GM19099 (cell line): ENCODE measurements around the gene SH3D21.

Experiments used
- POLR2A ChIP-seq: IDR thresholded peaks from 3 replicates; pipeline ENCODE4 v1.6.1; 2011; ENCODE audit warnings: low read depth; ENCODE audit not compliant: insufficient read length; ENCODE audit errors: extremely low read depth

SH3D21 gene

DNA sequence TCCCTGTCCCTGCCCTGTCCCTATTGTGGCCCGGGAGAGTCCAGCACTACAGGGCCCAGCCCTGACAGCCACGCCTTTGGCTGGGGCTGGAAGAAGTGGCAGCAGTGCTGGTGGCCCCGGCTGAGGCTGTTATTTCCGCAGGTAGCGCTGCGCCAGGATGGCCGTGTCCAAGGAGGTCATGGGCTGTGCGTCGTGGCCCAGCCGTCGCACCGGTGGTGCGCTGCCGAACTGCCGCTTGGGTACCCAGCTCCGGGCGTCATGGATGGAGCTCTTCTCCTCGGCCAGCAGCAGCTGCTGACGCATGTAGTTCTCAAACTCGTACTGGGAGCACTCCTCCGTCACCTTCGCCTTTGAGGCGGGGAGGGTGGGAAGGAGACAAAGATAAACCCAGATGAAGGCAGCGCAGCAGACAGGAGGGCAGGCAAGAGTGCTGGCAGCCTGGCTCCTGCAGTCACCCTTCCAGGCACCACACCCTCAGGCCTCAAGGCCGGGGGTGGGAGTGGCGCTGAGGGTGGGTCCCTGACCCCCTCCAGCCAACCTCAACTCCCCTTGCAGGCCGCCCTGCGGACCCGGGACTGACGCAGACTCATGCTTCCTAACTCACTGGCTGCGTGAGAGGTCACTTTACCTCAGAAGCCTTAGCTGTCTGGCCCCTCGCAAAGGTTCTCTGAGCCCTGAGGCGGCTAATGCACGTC lies 35.6 kb downstream of the SH3D21 start:
- TF ChIP-seq POLR2A: no peak

- TF ChIP-seq POLR2A: no peak
Observed at GRCh38 chr1:36342426-36343185, 36.4 kb downstream of the SH3D21 start.

GRCh38 chr1:36343651-36344394 lies 37.7 kb downstream of the SH3D21 start:
- TF ChIP-seq POLR2A: no peak

- no peak for TF ChIP-seq POLR2A
Observed at GRCh38 chr1:36344395-36344680, 38.2 kb downstream of the SH3D21 start.

GRCh38 chr1:36345353-36345752 lies 39.2 kb downstream of the SH3D21 start:
- TF ChIP-seq POLR2A: no peak

DNA sequence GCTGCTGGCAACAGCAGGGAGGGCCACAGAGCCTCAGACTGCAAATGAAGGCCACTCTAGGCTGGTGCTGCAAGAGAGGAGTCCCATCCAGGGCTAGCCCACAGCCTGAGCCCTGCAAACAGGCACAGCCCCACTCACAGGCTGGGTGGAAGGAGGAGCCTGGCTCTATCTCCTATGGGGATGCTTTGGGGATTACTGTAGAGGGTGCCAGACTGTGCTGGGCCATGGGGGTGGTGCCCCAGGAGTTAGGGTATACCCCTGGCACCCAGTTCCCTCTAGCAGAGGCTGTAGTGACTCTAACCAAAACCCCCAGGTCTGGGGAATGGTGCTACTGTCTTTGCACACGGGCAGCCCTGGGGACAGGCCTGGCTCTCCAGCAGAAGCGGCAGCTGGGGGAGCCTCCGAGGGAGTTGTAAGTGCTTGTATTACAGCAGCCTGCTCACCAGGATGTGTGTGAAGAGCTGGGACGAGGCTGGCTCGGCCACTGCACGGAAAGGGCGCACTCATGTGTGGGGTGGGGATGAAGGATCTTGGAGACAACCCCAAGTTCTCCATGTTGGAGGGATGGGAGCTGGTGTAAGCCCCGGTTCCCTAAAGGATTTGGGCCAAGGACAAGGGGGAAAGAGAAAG lies 40.7 kb downstream of the SH3D21 start:
- no peak for TF ChIP-seq POLR2A

DNA sequence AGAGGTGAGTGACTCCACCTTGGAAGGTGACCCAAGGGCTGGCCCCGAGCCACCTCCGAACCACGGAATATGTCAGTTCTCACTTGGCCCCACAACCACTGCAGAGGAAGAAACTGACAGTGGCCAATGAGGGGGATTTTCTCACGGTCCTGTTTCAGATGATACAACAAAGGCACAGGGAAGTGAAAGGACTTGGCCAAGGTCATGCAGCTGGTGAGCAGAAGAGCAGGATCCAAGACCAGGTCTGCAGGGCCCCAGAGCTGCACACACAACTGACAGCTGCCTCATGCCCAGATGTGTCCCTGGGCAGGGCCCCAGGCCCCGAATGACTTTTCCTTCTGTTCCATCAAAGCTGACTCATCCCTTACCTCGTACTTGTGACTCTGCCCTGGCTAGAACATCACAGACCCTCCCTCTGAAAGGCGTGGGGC lies 43.1 kb downstream of the SH3D21 start:
- no peak for TF ChIP-seq POLR2A

- no peak for TF ChIP-seq POLR2A
Observed at GRCh38 chr1:36349839-36350238, 43.7 kb downstream of the SH3D21 start.

- no peak for TF ChIP-seq POLR2A
Observed at GRCh38 chr1:36350659-36351226, 44.6 kb downstream of the SH3D21 start.

DNA sequence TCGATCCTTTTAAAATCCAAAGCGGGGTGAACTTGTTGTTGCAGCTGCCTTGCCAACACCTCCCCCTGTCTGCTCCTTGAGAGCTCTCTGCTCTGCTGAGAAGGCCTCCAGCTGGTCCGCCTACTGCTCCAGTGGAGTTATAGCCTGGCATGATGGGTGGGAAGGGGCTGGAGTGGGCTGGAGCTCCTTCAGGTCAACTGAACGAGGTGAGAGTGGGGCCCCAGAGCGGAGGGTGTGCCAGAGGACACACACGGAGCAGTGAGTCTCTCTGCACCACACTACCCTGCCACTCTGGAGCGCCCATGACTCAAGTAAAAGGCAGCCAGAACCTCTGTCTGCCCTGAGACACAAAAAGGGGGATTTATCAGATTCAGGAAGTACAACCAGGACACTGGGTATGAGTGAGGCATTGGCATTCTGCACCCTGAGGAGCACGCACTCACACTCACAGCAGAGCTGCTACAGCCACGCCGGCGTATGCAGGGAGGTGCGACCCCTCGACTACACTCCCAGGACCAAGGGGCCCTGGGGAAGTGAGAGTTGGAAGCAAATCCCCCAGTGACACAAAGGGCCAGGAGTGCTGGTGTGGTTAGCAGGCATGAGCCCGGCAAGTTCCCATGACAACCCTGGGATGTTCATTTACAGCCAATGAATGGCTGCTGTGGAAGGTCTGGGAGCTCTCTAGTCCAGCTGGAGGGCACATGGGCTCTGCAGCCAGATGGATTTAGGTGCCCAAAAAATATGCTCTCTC lies 45.2 kb downstream of the SH3D21 start:
- no peak for TF ChIP-seq POLR2A

DNA sequence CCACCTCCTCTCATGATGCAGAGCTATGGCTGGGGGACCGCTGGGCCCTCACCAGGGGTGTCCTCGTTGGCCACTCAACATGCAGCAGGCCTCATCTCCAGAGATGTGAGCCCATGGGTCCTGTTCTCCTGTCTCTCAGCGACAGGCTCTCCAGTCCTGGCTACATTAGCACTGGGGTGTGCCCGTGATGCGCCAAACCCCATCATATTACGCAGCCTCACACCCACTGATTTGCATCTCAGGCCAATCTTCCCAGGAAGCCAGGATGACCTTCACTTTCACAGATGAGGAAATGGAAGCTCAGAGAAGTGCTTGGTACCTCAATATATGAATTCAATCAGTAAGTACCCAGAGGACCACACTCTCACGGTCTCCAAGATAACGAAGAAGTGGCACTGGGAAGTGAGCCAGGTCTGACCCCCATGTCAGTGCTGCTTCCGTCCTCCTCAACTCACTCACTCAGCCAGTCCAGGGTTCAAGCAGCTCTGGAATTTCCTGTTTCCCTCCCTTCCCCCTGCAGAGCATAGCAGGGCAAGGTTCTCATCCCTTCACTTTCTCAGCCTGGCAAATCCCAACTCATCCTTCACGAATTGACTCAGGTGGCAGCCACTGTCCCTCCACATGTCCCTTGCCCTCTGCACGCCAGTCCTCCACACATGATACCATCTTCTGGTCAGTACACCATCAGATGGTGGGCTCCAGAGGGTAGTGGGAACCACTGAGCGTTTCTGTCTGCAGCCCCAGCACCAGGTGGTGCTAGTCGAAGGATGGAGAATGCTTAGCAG lies 46.1 kb downstream of the SH3D21 start:
- TF ChIP-seq POLR2A: no peak

DNA sequence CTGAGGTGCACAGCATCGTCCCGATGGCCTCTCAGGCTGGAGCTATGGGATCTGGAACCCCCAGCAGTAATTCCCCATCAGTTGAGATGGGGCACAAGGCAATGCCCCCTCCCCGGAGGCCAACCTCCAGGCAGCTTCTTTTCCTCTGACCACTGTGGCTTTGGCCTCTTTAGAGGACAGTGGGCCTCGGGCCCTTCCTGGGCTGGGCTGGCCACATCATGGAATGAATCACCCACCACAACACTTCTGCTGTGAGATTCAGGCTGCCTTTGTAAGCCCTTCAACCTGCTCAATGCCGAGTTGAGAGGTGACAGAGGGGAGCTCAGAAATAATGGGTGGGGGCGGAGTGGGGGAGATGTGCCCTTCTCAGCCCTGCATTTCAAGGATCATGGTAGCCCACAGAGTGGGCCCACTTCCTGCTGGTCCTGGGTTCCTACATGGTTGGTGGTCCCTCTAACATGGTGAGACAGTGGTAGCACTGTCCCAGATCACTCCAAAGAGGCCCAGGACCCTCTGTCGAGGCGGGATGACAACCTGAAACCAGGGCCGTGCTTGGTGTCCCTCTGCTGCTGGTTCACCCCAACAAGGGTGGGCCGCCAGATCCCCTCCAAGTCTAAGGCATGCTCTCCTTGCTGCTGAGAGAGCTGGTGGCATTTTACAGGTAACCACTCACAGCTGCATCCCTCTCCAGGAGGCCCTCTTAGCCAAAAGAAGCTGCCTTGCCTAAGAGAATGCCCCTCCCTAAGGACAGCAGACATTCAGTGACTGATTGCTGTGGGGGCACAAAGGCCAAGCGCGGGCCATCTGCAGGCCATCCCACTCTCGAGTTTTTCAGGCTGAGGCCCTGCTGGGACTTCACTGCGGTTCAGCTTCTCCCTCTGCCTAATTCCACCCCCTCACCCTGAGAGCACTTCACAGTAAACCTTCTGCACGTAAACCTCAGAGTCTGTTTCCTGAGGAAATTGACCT lies 47.0 kb downstream of the SH3D21 start:
- no peak for TF ChIP-seq POLR2A

DNA sequence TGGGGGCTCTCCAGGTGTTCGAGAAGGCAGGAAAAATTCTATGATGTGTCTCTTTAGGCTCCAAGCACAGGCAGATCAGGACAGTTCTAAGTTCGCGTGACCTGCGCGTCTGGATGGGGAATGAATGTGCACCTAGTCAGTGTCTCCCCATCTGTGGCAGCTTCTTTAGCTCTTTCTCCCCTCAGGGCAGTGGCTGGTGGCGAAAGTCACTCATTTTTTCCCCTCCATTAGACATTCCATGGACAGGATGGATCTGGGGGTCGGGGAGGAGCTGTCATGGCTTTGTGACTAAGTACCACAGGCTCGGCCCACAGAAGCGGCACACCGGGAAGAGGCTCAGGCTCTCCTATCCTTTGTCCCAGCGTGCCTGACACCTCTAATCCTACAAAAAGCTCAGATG lies 48.3 kb downstream of the SH3D21 start:
- TF ChIP-seq POLR2A: no peak

GRCh38 chr1:36355811-36356210 lies 49.6 kb downstream of the SH3D21 start:
- TF ChIP-seq POLR2A: no peak
